Right atrium auricular region (tissue), 2 donors: ENCODE measurements around the gene SPSB3. TPM values are rescaled to one million over a fixed set of nuclear protein-coding genes. Genes with fewer than 3 reads are reported as not detected.

ENCODE experiments used
- DNase-seq: peaks from one replicate; pipeline ENCODE4 v3.0.0-alpha.2; 2019; ENCODE audit warnings: low spot score
- H3K27ac ChIP-seq, 2 donors: fragments of 200-600 bp; sonication (generic); 1 replicate in 1 of 2; 2 replicates in 1 of 2; pipeline ENCODE4 v1.5.1; 2016 to 2019
- H3K27me3 ChIP-seq, 2 donors: fragments of 200-600 bp; sonication (generic); one replicate each; pipeline versions ENCODE4 v1.5.1 to v1.6.0; 2017 to 2019
- H3K36me3 ChIP-seq: fragments of 200-600 bp; sonication (generic); one replicate; pipeline ENCODE4 v1.5.1; 2016
- H3K4me1 ChIP-seq, 2 donors: fragments of 200-600 bp; sonication (generic); one replicate each; pipeline versions ENCODE4 v1.5.1 to v1.6.0; 2017 to 2019
- H3K4me3 ChIP-seq, 2 donors: fragments of 200-600 bp; sonication (generic); 1 replicate in 1 of 2; 2 replicates in 1 of 2; pipeline ENCODE4 v1.5.1; 2017 to 2019; ENCODE audit warnings: mild to moderate bottlenecking in 1 of 2, moderate library complexity in 1 of 2
- H3K9me3 ChIP-seq, 2 donors: fragments of 200-600 bp; sonication (generic); one replicate each; pipeline ENCODE4 v1.5.1; 2019
- total RNA-seq, 2 donors: library from RNA; depleted of rRNA; stranded (reverse); fragments of >200 nt; gene quantifications; one replicate each; pipeline ENCODE4 v1.1.0, GENCODE V29; 2016
- TF ChIP-seq, protein P1 (sequence below), 2 donors: fragments of 200-600 bp; sonication (generic); IDR thresholded peaks; one replicate each; pipeline ENCODE4 v1.5.1; 2019; ENCODE audit warnings: antibody characterized with exemption in 2 of 2

The SPSB3 gene
- total RNA-seq, 2 donors from 2014 or later = 41.9 to 49.0 TPM

DNA sequence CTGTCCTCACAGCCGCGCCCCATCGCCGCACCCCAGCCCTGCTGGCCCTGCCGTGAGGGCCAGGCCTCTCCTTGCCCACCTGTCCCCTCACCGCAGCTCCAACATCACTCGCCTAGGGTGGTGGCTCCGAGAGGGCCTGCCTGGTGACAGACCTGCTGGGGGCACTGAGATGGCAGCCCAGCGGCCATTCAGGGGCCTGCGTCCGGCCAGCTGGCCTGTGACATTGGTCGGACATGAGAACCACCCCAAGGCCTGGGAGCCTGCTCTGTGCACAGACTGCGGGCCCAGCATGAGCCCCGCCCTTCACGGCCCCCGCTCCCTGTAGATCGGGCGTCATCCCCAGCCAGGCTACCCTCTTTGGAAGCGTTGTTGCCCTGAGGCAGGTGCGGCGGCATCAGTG is 22.9 kb downstream of the SPSB3 start:
- H3K4me3 ChIP-seq = no peak overlapping the region
- no peak overlapping the region for H3K27ac ChIP-seq
- DNase-seq = no peak
- peaks cover 61% of the 10 kb centered on the region for H3K36me3 ChIP-seq
- no peaks in the 10 kb centered on the region for H3K9me3 ChIP-seq
- H3K27me3 ChIP-seq = no peaks in the 10 kb centered on the region
- TF ChIP-seq, protein P1, sequence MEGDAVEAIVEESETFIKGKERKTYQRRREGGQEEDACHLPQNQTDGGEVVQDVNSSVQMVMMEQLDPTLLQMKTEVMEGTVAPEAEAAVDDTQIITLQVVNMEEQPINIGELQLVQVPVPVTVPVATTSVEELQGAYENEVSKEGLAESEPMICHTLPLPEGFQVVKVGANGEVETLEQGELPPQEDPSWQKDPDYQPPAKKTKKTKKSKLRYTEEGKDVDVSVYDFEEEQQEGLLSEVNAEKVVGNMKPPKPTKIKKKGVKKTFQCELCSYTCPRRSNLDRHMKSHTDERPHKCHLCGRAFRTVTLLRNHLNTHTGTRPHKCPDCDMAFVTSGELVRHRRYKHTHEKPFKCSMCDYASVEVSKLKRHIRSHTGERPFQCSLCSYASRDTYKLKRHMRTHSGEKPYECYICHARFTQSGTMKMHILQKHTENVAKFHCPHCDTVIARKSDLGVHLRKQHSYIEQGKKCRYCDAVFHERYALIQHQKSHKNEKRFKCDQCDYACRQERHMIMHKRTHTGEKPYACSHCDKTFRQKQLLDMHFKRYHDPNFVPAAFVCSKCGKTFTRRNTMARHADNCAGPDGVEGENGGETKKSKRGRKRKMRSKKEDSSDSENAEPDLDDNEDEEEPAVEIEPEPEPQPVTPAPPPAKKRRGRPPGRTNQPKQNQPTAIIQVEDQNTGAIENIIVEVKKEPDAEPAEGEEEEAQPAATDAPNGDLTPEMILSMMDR (IDR thresholded peaks at IDR 0.05) = no peak
- no peaks in the 10 kb centered on the region for H3K4me1 ChIP-seq

DNA sequence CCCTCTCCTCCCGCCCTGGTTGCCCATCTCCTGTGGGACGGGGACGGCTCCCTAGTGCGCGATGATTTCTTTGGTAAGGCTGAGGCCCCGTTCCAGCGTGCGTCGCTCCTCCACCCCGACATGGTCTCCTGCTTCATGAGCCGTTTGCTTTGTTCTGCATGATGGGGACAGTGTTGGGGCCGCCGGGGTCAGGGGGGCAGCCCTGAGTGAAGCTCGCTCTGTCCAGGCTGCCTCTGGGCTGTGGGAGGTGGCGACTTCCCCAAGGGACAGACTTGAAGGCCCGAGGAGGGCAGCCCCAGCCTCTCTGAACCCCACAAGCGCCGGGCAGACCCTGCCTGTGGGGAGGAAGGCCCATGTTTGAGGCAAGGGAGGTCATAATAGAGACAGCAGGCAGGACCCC is 23.4 kb downstream of the SPSB3 start:
- H3K36me3 ChIP-seq = peaks cover 55% of the 10 kb centered on the region
- TF ChIP-seq, protein P1 (IDR thresholded peaks at IDR 0.05) = no peak
- H3K27ac ChIP-seq = no peak overlapping the region
- no peaks in the 10 kb centered on the region for H3K9me3 ChIP-seq
- H3K4me3 ChIP-seq = no peak overlapping the region
- H3K4me1 ChIP-seq = no peaks in the 10 kb centered on the region
- no peak for DNase-seq
- H3K27me3 ChIP-seq = no peaks in the 10 kb centered on the region

DNA sequence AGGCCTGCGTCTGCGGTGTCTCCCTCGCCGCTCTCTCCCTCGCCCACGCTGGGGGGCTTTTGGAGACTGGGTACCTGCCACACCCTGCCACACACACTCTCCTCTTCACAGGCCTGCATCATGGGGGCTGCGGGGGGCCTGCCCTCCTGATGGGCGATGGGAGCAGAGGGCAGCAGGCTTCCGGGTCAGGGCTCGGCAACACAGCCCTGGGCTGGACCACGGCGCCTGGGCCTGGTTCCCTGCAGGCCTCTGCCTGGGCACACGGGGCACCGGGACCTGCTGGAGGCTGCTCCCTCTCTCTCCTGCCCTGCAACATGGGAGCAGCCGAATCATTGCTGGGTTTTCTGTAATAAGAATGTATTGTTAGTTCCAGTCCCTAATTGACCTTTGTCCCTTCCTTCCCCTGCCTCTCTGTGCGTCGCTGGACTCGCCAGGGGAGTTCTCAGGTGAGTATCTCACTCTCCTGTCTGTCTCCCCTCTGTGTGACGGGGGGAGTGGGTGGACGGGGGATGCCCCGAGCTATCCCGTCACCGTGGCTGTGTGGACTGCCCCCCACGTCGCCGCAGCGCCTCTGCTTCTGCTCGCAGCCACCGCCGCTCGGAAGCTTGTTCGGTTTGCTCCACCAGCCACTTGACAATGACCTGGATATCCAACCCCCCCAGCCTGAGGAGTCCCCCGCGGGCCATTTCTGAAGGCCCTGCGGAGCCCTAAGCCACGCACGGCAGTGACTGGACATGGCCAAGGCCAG is 24.5 kb downstream of the SPSB3 start:
- peaks cover 55% of the 10 kb centered on the region for H3K36me3 ChIP-seq
- TF ChIP-seq, protein P1 (IDR thresholded peaks at IDR 0.05) = no peak
- no peaks in the 10 kb centered on the region for H3K4me1 ChIP-seq
- H3K27me3 ChIP-seq = no peaks in the 10 kb centered on the region
- H3K4me3 ChIP-seq = no peak overlapping the region
- no peak overlapping the region for H3K27ac ChIP-seq
- DNase-seq = no peak
- H3K9me3 ChIP-seq = no peaks in the 10 kb centered on the region

DNA sequence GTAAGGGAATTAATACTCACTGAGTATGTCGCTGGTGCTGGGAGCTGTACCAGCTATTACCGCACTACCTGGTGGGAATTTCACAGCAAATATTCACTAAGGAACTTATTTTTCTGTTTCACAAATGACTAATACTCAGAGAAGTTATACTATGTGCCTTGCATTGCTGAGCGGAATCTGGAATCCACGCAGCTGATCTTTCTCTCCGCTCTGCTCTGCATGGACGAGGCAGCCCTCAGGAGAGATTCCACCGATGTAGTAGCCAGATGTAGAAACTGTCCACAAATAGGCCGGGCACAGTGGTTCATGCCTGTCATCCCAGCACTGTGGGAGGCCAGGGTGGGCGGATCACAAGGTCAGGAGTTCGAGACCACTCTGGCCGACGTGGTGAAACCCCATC is 28.2 kb downstream of the SPSB3 start:
- no peak for DNase-seq
- TF ChIP-seq, protein P1 (IDR thresholded peaks at IDR 0.05) = no peak
- Histone ChIP-seq H3K27me3 (no peaks in the 10 kb centered on the region), H3K9me3 (no peaks in the 10 kb centered on the region), H3K4me3 (no peak overlapping the region), H3K36me3 (peaks cover 55% of the 10 kb centered on the region), H3K27ac (no peak overlapping the region), H3K4me1 (no peaks in the 10 kb centered on the region)

DNA sequence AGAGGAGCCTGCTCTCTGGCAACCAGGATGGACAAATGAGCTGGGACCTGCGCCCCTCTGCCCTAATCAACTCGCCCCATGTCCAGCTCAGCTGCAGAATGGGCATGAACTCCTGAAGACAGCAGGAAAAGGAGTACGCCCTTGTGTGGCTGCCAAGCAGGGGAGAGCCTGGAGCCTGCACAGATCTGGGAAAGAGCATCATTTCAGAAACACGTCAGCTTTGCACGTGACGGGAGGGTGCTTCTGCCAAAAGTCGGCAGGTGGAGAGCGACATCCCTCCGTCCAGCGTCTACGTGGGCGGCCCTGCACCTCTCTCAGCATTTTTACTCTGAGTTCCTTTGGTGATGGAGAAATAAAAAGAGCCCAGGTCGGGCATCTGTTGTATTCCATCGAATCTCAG is 29.5 kb downstream of the SPSB3 start:
- Histone ChIP-seq H3K36me3 (peaks cover 61% of the 10 kb centered on the region), H3K27me3 (no peaks in the 10 kb centered on the region), H3K9me3 (no peaks in the 10 kb centered on the region), H3K4me3 (no peak overlapping the region), H3K27ac (no peak overlapping the region), H3K4me1 (no peaks in the 10 kb centered on the region)
- TF ChIP-seq, protein P1 (IDR thresholded peaks at IDR 0.05) = no peak
- DNase-seq = no peak

DNA sequence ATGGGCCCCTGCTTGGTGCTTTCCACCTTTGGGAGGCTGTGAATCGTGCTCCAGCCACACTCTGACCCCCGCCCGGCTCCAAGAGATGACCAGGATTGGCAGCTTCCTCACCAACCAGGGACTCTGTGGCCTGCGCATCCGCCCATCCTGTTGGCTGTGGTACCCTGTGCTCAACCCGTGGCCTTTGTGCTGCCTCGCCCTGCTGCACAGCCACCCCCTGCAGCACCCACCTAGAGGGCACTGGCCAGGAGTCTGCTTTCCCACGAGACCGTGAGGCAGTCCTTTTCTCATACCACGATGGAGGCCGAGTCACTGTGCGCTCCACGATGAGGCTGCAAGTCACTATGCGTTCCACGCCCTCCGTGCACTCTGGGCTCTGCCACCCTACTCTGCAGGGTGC is 30.4 kb downstream of the SPSB3 start:
- H3K4me1 ChIP-seq = no peaks in the 10 kb centered on the region
- TF ChIP-seq, protein P1 (IDR thresholded peaks at IDR 0.05) = no peak
- no peak for DNase-seq
- H3K27ac ChIP-seq = no peak overlapping the region
- no peaks in the 10 kb centered on the region for H3K27me3 ChIP-seq
- no peak overlapping the region for H3K4me3 ChIP-seq
- H3K36me3 ChIP-seq = peaks cover 57% of the 10 kb centered on the region
- H3K9me3 ChIP-seq = no peaks in the 10 kb centered on the region
